H1 (cell line): ENCODE data around the gene INPP4B. TPM values are rescaled to one million over a fixed set of nuclear protein-coding genes. Genes with fewer than 3 reads are reported as not detected.

ENCODE experiments used
- CTCF ChIA-PET: fragments of 300-600 bp; sonication (Branson Sonifier 250); formaldehyde crosslinking; loops from one replicate; lab custom pipeline; 2021; ENCODE audit not compliant: partially characterized antibody; lab: Charles Lee
- POLR2A ChIA-PET: fragments of 300-600 bp; sonication (Branson Sonifier 250); formaldehyde crosslinking; loops from one replicate; lab custom pipeline; 2021; ENCODE audit warnings: inconsistent platforms; ENCODE audit not compliant: partially characterized antibody; lab: Charles Lee
- DNase-seq, 2 experiments: peaks; one replicate each; pipeline versions ENCODE4 v3.0.0 to v3.0.0-alpha.2; 2010 to 2022; ENCODE audit warnings: low spot score in 2 of 2, low read depth in 1 of 2, mixed read lengths in 1 of 2
- FAIRE-seq: peaks from 2 replicates; lab custom pipeline; 2011; peaks lifted over from hg19 to GRCh38; lab: Jason Lieb, UNC
- H2AFZ ChIP-seq: 2 replicates; pipeline ENCODE4 v1.8.1; 2012; ENCODE audit warnings: low read length, inconsistent platforms
- H2AK5ac ChIP-seq: 2 replicates; pipeline ENCODE4 v1.6.1; 2013; ENCODE audit warnings: low read depth, low read length
- H2BK120ac ChIP-seq: replicated peaks from 2 replicates; pipeline ENCODE3; 2013; ENCODE audit warnings: low read depth, low read length, inconsistent platforms
- H2BK12ac ChIP-seq: 2 replicates; pipeline ENCODE4 v1.6.1; 2013; ENCODE audit warnings: low read depth, low read length
- H2BK15ac ChIP-seq: 2 replicates; pipeline ENCODE4 v1.6.1; 2013; ENCODE audit warnings: low read length
- H2BK20ac ChIP-seq: 2 replicates; pipeline ENCODE4 v1.6.1; 2013; ENCODE audit warnings: low read length
- H2BK5ac ChIP-seq: 2 replicates; pipeline ENCODE4 v1.6.1; 2013; ENCODE audit warnings: low read depth, low read length
- H3K14ac ChIP-seq: 2 replicates; pipeline ENCODE4 v1.6.1; 2013; ENCODE audit warnings: inconsistent platforms; ENCODE audit not compliant: insufficient read length
- H3K18ac ChIP-seq: 2 replicates; pipeline ENCODE4 v1.6.1; 2013; ENCODE audit warnings: low read length; ENCODE audit errors: extremely low read depth
- H3K23ac ChIP-seq: 2 replicates; pipeline ENCODE4 v1.6.1; 2013; ENCODE audit warnings: inconsistent platforms; ENCODE audit not compliant: insufficient read length
- H3K23me2 ChIP-seq: 2 replicates; pipeline ENCODE4 v1.6.1; 2013; ENCODE audit warnings: low read depth, low read length
- H3K27ac ChIP-seq: 2 replicates; pipeline ENCODE4 v1.6.1; 2011; ENCODE audit warnings: low read depth, low read length, inconsistent platforms
- H3K27me3 ChIP-seq, 4 experiments: replicated peaks in 1 of 4; 1 replicate in 1 of 4; 2 replicates in 3 of 4; pipeline versions ENCODE4 v1.6.1 to v1.8.1; 2011 to 2013; ENCODE audit warnings: low read length in 3 of 4, mild to moderate bottlenecking in 3 of 4, inconsistent platforms in 2 of 4, mixed read lengths in 2 of 4, moderate library complexity in 1 of 4; ENCODE audit not compliant: control insufficient read depth in 3 of 4, insufficient read depth in 3 of 4; ENCODE audit errors: extremely low read depth in 1 of 4
- H3K36me3 ChIP-seq, 4 experiments: 2 replicates each; pipeline versions ENCODE4 v1.6.1 to v1.8.1; 2011 to 2013; ENCODE audit warnings: mild to moderate bottlenecking in 4 of 4, low read length in 3 of 4, moderate library complexity in 2 of 4, control low read depth in 1 of 4, inconsistent platforms in 1 of 4; ENCODE audit not compliant: insufficient read depth in 4 of 4, control insufficient read depth in 2 of 4
- H3K4ac ChIP-seq: replicated peaks from 2 replicates; pipeline ENCODE3; 2013; ENCODE audit warnings: low read length, low read depth, mixed read lengths, inconsistent platforms; ENCODE audit not compliant: insufficient read length
- H3K4me1 ChIP-seq, 4 experiments: replicated peaks in 1 of 4; 1 replicate in 1 of 4; 2 replicates in 3 of 4; pipeline versions ENCODE4 v1.6.1 to v1.8.1; 2011 to 2013; ENCODE audit warnings: low read length in 3 of 4, inconsistent platforms in 2 of 4, mixed read lengths in 1 of 4; ENCODE audit not compliant: insufficient read depth in 4 of 4, control insufficient read depth in 3 of 4
- H3K4me2 ChIP-seq, 2 experiments: 2 replicates each; pipeline versions ENCODE4 v1.6.1 to v1.8.1; 2011 to 2013; ENCODE audit warnings: low read depth in 2 of 2, low read length in 2 of 2, control low read depth in 1 of 2, inconsistent platforms in 1 of 2, mild to moderate bottlenecking in 1 of 2; ENCODE audit not compliant: insufficient read depth in 1 of 2
- H3K4me3 ChIP-seq, 4 experiments: fragments of 200-600, 300-600 bp in 1 of 4; sonication (generic), shearing (Covaris generic), sonication (Bioruptor Twin) in 1 of 4; 2 replicates each; pipeline versions ENCODE4 v1.5.1 to v1.8.1; 2011 to 2016; ENCODE audit warnings: low read length in 4 of 4, low read depth in 3 of 4, control low read depth in 2 of 4, inconsistent platforms in 2 of 4, mild to moderate bottlenecking in 2 of 4, mixed read lengths in 1 of 4, moderate library complexity in 1 of 4; ENCODE audit not compliant: insufficient read depth in 2 of 4; ENCODE audit errors: extremely low read depth in 1 of 4
- H3K56ac ChIP-seq: replicated peaks from 2 replicates; pipeline ENCODE3; 2013; ENCODE audit warnings: low read depth, mild to moderate bottlenecking, mixed read lengths, low read length, inconsistent platforms; ENCODE audit not compliant: insufficient read length
- H3K79me1 ChIP-seq: 2 replicates; pipeline ENCODE4 v1.6.1; 2013; ENCODE audit warnings: low read depth, low read length, control low read depth
- H3K79me2 ChIP-seq, 2 experiments: 2 replicates each; pipeline versions ENCODE4 v1.6.1 to v1.8.1; 2012 to 2013; ENCODE audit warnings: low read length in 2 of 2, mild to moderate bottlenecking in 2 of 2, inconsistent platforms in 1 of 2; ENCODE audit not compliant: insufficient read depth in 2 of 2, control insufficient read depth in 1 of 2
- H3K9ac ChIP-seq, 4 experiments: replicated peaks in 1 of 4; 1 replicate in 1 of 4; 2 replicates in 3 of 4; pipeline versions ENCODE4 v1.6.1 to v1.8.1; 2011 to 2013; ENCODE audit warnings: low read depth in 3 of 4, low read length in 3 of 4, control low read depth in 2 of 4, mild to moderate bottlenecking in 2 of 4, moderate library complexity in 2 of 4, inconsistent platforms in 1 of 4; ENCODE audit errors: extremely low read depth in 1 of 4
- H3K9me3 ChIP-seq, 2 experiments: 2 replicates each; pipeline versions ENCODE4 v1.6.1 to v1.8.1; 2012 to 2013; ENCODE audit warnings: mild to moderate bottlenecking in 2 of 2, moderate library complexity in 2 of 2, control low read depth in 1 of 2, inconsistent platforms in 1 of 2, low read depth in 1 of 2, low read length in 1 of 2, mixed read lengths in 1 of 2; ENCODE audit not compliant: insufficient read depth in 2 of 2
- H4K20me1 ChIP-seq, 2 experiments: replicated peaks in 1 of 2; 2 replicates each; pipeline versions ENCODE3 to v1.8.1; 2011 to 2013; ENCODE audit warnings: inconsistent platforms in 2 of 2, low read length in 2 of 2, mild to moderate bottlenecking in 1 of 2; ENCODE audit not compliant: insufficient read depth in 2 of 2, control insufficient read depth in 1 of 2
- H4K5ac ChIP-seq: 2 replicates; pipeline ENCODE4 v1.6.1; 2013; ENCODE audit warnings: low read length, low read depth, mixed read lengths, inconsistent platforms; ENCODE audit not compliant: insufficient read length
- H4K8ac ChIP-seq: 2 replicates; pipeline ENCODE4 v1.8.0; 2013; ENCODE audit warnings: mild to moderate bottlenecking, moderate library complexity, low read length, inconsistent platforms; ENCODE audit not compliant: insufficient read depth; ENCODE audit errors: extremely low read depth
- H4K91ac ChIP-seq: replicated peaks from 2 replicates; pipeline ENCODE3; 2013; ENCODE audit warnings: low read length, mixed read lengths, inconsistent platforms; ENCODE audit not compliant: insufficient read length
- MAX ChIP-seq: IDR thresholded peaks from 2 replicates; pipeline ENCODE4 v1.6.1; 2012; ENCODE audit warnings: inconsistent platforms
- POLR2A ChIP-seq, 2 experiments: IDR thresholded peaks; 1 replicate in 1 of 2; 2 replicates in 1 of 2; pipeline ENCODE4 v1.6.1; 2011; ENCODE audit warnings: low read depth in 2 of 2, low read length in 2 of 2, mild to moderate bottlenecking in 2 of 2; ENCODE audit errors: control extremely low read depth in 1 of 2
- WGBS, 2 experiments: shearing (Covaris generic) in 1 of 2; methylation state at CpG; one replicate each; pipeline versions ENCODE4 v1.1.6 to v1.1.7; 2013 to 2015; ENCODE audit warnings: low lambda C conversion rate in 2 of 2, mixed read lengths in 2 of 2, inconsistent platforms in 1 of 2, low coverage in 1 of 2, missing lambda C conversion rate in 1 of 2; ENCODE audit not compliant: insufficient replicate concordance in 2 of 2, insufficient coverage in 1 of 2, insufficient read length in 1 of 2; ENCODE audit errors: extremely low coverage in 1 of 2, missing lambda C conversion rate in 1 of 2; 5-methylcytosine and 5-hydroxymethylcytosine counted together
- polyA plus RNA-seq, 7 experiments: library from polyadenylated mRNA; depleted of rRNA in 3 of 7; stranded (reverse) in 5 of 7; unstranded in 2 of 7; fragments of >200 nt in 5 of 7; fragments of 200-250 nt in 2 of 7; gene quantifications; 1 replicate in 5 of 7; 2 replicates in 1 of 7; 4 replicates in 1 of 7; pipeline versions ENCODE4 v1.2.1 to v1.2.3, GENCODE V29; 2011 to 2013; ENCODE audit warnings: missing spikeins in 2 of 7, mixed read lengths in 2 of 7
- total RNA-seq: library from RNA; stranded (reverse); fragmentation: NEBNext Ultra II Directional; extraction: Animal tissue kit (Norgen Biotek cat#: 25700); gene quantifications from 2 replicates; pipeline ENCODE4 v1.2.1, GENCODE V29; 2021

INPP4B gene
- total and polyA plus RNA-seq, 2 of the 8 experiments (the other 6 are each of a cell fraction or from before 2014, with no cell fraction given): 0.11 to 0.54 TPM

DNA sequence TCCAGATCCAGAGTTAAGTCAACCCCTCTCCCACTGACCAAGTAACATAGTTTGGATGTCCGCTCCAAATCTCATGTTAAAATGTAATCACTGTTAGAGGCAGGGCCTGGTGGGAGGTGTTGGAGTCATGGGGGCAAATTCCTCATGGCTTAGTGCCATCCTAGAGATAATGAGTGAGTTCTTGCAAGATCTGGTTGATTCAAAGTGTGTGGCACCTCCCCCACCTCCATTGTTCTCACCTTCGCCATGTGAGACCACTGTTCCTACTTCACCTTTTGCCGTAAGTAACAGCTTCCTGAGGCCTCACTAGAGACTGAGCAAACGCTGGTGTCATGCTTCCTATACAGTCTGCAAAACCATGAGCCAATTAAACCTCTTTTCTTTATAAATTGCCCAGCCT, 548.8 kb downstream of the INPP4B start:
- H3K4me3 ChIP-seq: no peak overlapping the region
- peak overlapping the region; percentile 60; the same call in 1 of the 2 replicates for H2AFZ ChIP-seq
- no peak overlapping the region for H4K8ac ChIP-seq
- no peak overlapping the region for H3K4me2 ChIP-seq
- H3K4me1 ChIP-seq: peaks cover 0 to 4% (median 2%) of the 10 kb centered on the region in 4 experiments; a peak in 2 of 7 replicates
- no peak overlapping the region for H3K56ac ChIP-seq
- H4K20me1 ChIP-seq: no peaks in the 10 kb centered on the region
- ChIA-PET POLR2A (no interaction called here), CTCF (interaction anchor here (1.3 to 2.1 kb wide), 4 partner anchors 9 to 22 kb away, joined by 3 to 13 read pairs (median 3); no protein-coding TSS in a partner anchor)
- no peak overlapping the region for H3K14ac ChIP-seq
- no peak overlapping the region for H2BK12ac ChIP-seq
- no peak overlapping the region for H4K5ac ChIP-seq
- no peaks in the 10 kb centered on the region for H3K9me3 ChIP-seq
- DNase-seq: no peak
- TF ChIP-seq MAX (peak; percentile 76; the same call in 1 of the 2 replicates), POLR2A (IDR thresholded peaks at IDR 0.05; ENCODE audit: control extremely low read depth in 1 of 2, low read depth in 2 of 2, low read length in 2 of 2) (no peak)
- H2BK5ac ChIP-seq: no peak overlapping the region
- no peak overlapping the region for H2AK5ac ChIP-seq
- H2BK20ac ChIP-seq: no peak overlapping the region
- H3K4ac ChIP-seq: no peak overlapping the region
- H3K36me3 ChIP-seq: no peaks in the 10 kb centered on the region
- H3K23ac ChIP-seq: no peak overlapping the region
- H3K9ac ChIP-seq: no peak overlapping the region
- H4K91ac ChIP-seq: no peak overlapping the region
- no peaks in the 10 kb centered on the region for H3K79me1 ChIP-seq
- no peaks in the 10 kb centered on the region for H3K79me2 ChIP-seq
- WGBS, 2 experiments: 95% methylated on average over 4 of the region's 4 CpGs; no CpG with 5 or more reads in 1 of the 2 experiments
- no peak overlapping the region for H2BK15ac ChIP-seq
- H3K23me2 ChIP-seq: no peaks in the 10 kb centered on the region
- no peak overlapping the region for H2BK120ac ChIP-seq
- FAIRE-seq: no peak
- H3K18ac ChIP-seq: no peak overlapping the region
- no peaks in the 10 kb centered on the region for H3K27me3 ChIP-seq
- no peak overlapping the region for H3K27ac ChIP-seq
